GM19324 (cell line): ENCODE results near the gene FOXR2.
A peak's percentile ranks its signal among the peaks of the same experiment; 100 is the strongest.

Experiments used
- ATAC-seq: cut with Tn5 transposase; IDR thresholded peaks from one replicate; pipeline ENCODE4 v1.9.1; 2021; ENCODE audit warnings: mild to moderate bottlenecking, moderate library complexity; ENCODE audit not compliant: unreplicated experiment, low FRiP score

FOXR2 gene, protein sequence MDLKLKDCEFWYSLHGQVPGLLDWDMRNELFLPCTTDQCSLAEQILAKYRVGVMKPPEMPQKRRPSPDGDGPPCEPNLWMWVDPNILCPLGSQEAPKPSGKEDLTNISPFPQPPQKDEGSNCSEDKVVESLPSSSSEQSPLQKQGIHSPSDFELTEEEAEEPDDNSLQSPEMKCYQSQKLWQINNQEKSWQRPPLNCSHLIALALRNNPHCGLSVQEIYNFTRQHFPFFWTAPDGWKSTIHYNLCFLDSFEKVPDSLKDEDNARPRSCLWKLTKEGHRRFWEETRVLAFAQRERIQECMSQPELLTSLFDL

DNA sequence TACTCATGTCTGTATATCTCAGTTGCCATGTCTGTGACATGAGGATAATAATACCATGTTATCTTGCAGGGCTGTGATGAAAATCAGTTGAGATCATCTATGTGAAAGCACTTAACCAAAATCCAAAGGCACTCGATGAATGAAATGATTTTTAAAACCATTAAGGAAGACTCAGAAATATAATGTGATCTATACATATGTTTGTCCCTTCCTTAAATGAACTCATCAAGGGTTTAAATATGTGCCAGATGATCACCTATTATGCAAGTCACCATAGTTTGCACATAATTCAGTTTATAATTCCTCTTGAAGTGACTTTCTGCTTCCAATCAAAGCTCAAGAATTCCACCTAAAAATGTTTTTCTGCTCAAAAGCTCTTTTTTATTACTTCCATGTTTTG is at the start of gene FOXR2:
Gene FOXR2, plus strand, starts transcription at position 301 of the 400 bp plus-strand sequence. CDS start 312 bp downstream, outside the sequence.
- no peak for ATAC-seq

DNA sequence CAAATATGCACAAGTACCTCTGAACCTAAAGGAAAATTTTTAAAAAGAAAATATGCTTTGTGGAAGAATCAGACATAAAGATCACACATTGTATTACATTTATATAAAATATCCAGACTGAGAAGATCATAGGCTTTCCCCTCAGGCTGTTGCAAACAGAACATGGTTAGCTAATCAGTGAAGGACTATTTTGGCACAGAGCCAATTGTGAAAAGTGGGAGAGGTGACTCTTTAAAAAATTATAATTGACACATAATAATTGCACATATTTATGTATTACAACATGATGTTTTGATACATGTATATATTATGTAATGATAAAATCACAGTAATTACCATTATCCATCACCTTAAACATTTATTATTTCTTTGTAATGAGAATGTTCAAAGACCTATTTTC is 44.1 kb upstream of the FOXR2 start:
- no peak for ATAC-seq

DNA sequence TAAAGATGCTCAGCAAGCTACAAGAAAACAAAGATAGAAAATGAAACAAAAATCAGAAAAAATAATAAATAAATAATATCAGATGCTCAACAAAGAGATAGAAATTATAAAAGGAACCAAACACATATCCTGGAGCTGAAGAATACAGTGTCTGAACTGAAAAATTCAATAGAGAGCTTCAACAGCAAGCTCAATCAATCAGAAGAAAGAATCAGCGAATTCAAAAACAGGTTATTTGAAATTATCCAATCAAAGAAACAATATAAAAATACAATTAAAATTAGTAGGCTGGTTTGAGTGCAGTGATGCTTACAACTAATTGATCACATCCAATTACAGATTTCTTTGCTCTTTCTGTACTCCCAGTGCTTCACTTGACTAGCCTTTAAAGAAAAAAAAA is 40.8 kb upstream of the FOXR2 start:
- no peak for ATAC-seq

DNA sequence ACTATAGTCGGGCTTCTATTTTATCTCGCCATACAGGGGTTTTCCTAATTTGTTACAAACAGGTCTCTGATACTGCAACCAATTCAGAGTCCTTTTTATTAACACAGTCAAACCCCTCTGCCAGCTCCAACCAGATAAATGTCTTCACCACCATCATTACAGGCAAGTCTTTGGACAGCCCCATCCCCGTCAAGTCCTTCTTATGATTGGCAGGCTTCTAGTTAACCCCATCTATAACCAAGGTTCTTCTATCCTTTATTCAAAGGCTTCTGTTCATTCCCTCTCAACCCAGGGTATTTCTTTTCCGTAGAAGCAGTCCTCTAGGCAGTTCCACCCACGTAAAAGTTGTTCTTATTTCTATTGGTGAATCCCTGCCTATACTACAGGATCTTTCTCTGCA is 29.9 kb upstream of the FOXR2 start:
- ATAC-seq: no peak

DNA sequence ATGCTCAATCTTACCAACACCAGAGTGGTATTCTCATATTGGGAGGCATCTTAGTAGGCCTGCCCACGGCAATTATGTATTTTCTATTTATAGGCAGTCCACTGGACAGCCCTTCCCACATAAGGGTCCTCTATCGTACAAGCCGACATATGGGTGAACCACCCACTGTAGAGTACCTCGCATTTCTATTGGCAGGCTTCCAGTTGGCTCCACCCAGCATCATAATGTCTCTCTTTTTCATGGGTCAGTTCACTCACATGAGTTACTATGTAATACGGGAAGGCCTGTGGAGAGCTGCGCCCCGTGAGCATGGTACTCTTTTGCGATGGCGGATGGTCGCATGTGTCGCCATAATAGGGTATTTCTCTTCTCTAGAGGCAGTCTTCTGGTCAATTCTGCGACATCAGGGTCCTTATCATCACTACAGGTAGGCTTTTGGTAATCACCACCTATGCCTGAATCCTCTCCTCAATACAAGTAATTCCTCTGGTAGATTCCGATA is 29.4 kb upstream of the FOXR2 start:
- no peak for ATAC-seq

DNA sequence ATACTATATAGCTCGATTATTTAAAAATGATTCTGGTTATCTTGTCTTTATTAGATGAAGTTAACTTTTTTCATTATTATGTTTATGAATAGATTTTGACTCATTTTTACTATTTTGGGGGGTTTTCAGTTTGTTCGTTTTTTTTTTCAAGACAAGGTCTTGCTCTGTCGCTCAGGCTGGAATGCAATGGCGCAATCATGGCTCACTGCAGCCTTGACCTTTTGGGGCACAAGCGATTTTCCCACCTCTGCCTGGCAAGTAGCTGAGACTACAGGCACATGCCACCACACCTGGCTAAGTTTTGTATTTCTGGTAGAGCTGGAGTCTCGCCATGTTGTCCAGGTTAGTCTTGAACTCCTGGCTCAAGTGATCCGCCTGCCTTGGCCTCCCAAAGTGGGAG is 24.9 kb upstream of the FOXR2 start:
- ATAC-seq: no peak

DNA sequence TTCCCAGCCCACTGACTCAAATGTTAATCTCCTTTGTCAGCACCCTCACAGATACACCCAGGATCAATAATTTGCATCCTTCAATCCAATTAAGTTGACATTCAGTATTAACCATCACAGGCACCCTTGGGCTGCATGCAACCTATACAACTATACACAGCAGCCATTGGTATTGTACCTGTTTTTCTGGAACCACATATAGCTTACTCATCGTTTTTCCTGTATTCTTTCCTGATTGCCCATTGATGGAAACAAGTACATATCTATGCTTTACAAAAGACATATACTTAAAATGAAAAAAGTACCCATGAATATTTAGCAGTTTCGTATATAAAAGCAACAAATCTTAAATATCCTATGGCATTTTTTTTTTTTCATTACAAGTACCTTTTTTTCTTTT is 3.7 kb upstream of the FOXR2 start:
- no peak for ATAC-seq

DNA sequence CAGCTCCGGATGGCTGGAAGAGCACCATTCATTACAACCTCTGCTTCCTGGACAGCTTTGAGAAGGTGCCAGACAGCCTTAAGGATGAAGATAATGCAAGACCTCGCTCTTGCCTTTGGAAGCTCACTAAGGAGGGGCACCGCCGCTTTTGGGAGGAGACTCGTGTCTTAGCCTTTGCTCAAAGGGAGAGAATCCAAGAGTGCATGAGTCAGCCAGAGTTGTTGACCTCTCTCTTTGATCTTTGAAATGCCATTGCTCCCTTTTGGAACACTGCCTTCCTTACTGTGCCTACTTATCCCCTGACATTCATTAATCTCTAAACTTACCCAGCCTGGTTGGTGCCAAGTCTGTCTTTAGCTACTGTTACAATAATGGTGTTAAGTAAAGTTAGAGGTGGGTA is 1.2 kb downstream of the FOXR2 start:
- no peak for ATAC-seq

DNA sequence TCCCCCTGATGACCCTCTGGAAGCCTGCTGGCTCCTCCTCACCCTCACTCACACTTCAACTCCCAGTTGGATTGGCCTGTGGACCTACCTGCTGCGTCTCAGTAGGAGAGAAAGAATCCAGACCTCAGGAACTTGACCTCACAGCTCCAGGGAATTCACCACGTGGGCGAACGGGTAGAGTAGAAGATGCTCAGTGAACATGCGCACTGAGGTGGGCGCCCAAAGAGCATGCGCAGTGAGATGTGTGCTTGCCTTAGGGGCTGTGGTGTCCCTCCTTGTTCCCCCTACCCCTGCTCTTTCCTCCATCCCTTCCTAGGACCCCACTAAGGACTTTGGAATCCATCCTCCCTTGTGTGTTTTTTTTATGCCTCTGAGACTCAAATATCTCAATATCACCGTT is 12.9 kb downstream of the FOXR2 start:
- no peak for ATAC-seq

DNA sequence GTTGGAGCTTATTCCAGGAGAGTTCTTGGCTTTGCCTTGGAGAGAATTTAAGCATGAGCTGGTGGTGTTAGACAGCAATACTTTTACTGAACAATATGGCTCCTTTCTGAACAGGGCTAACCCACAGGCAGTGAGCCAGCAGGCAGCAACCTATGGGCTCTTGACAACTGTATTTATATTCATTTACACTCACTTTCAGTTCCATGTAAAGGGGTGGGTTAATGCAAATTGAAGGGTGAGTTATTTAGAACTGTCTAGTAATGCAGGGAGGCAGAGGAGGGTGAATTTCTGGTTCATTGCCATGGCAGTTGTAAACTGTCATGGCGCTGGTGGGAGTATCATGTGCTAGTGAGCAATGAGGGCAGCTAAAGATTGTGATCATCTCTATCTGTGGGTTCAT is 15.7 kb downstream of the FOXR2 start:
- no peak for ATAC-seq

DNA sequence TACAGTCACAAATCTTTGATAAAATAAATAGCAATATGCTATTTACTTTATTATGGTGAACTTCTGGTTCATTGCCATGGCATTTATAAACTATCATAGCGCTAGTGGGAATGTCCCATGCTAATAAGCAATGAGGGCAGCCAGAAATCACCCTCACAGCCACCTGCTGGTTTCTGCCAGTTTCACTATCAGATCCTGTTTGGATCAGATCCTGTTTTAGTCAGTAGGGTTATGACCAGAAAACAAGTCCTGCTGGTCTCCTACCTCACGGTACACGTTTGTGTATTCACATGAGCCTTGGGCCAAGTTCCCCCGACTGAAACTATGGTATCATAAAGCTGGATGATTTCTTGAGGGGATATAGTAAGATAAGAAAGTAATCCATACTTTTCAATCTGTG is 17.7 kb downstream of the FOXR2 start:
- peak; percentile 58 for ATAC-seq

DNA sequence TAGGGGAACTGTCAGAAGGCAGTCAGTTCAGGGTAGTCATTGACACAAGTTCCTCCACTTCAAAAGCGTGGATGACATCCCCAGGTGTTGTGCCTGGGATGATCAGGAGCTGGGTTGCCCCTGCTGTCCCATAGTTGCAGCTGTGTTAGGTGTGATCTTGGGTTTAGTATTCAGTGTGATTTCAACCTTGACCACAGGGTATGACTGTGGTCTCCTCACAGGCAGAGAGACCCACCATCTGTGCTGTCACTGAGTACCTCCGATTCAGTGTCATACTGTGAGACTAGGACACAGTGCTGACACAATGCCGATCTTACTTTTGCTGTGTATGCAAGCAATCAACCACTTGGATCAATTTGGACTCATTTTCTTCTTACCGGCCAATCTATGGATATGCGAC is 25.2 kb downstream of the FOXR2 start:
- ATAC-seq: peak; percentile 61

DNA sequence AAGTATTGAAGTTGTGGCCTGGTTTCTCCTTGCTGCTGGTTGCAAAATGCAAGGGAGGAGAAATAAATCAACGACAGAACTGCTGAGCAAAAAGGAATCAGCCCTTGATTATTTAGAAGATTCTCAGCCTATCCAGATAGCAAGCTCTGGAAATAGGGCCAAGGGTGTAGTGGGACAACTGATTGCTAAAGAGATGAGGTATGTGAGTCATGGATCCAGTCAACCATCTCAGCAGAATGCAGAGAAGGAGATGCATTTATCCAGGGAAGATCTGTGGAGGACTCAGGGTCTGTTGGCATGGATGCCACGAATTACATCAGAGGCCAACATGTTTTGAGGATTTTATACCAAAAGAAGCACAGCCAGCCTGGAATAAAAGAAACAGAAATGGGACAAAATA is 36.7 kb downstream of the FOXR2 start:
- ATAC-seq: no peak

DNA sequence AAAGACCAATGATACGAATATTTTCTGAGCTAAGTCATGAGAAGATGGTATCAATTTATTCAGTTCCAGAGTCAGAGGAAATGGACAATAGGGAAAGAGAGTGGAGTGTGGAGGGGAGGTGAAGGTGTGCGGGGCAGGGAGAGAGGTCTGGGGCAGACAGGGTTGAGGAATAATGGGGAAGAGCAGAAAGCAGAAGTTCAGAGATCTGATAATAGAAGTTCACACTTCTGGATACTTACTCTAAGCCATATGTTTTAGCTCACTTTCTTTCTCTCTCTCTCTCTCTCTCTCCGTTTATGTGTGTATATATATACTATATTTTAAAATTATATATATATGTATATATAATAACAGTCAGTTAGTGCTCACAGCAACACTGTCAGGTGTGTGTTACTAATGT is 40.4 kb downstream of the FOXR2 start:
- ATAC-seq: no peak

DNA sequence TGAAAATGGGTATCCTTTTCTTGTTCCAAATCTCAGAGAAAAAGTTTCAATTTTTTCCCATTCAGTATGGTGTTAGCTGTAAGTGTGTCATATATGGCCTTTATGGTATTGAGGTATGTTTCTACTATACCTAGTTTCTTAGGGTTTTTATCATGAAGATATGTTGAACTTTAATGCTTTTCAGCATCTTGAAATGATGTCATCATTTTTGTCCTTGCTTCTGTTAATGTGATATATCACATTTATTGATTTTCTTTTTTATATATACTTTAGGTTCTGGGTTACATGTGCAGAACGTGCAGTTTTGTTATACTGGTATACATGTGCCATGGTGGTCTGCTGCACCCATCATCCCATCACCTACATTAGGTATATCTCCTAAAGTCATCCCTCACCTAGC is 44.9 kb downstream of the FOXR2 start:
- ATAC-seq: no peak
